GM18861 (cell line): ENCODE results near the gene KCNJ14.

Experiments
- ATAC-seq: cut with Tn5 transposase; IDR thresholded peaks from one replicate; pipeline ENCODE4 v1.9.1; 2021; ENCODE audit not compliant: unreplicated experiment

Gene KCNJ14

GRCh38 chr19:48445256-48445605, 10.1 kb upstream of the KCNJ14 start:
- peak; percentile 24 for ATAC-seq

GRCh38 chr19:48445606-48446481, 9.5 kb upstream of the KCNJ14 start, which contains the start of gene GRWD1:
GRWD1 (plus strand) TSS chr19:48445983; CDS start chr19:48446006, 23 bp downstream.
- ATAC-seq: peak; percentile 84

DNA sequence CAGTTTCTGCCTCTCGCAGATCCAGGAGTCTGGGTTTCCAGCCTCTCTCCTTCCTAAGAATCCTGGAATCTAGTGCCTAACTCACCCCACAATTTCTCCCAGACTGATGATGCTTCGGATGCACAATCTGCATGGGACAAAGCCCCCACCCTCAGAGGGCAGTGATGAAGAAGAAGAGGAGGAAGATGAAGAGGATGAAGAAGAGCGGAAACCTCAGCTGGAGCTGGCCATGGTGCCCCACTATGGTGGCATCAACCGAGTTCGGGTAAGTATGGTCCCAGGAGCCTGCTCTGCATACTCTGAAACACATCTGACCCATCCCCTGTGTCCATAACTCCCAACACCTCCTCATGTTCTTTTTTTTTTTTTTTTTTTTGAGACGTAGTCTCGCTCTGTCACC, 8.8 kb upstream of the KCNJ14 start:
- no peak for ATAC-seq

DNA sequence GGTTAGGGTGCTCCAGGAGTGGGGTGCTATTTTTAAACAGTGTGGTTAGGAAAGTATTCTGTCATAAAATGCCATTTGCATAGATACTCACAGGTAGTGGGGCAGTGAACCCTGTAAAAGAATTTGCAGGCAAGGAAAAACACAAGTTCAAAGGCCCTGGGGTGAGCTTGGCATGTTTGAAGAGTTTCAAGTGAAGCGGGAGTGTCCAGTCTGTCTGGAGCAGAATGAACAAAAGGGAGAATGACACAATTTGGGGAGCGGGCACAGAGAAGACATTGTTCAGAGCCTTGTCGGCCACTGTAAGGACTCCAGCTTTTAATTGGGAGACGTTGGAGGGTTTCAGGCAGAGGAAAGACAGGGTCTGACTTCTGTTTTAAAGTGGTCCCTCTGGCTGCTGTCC, 6.8 kb upstream of the KCNJ14 start:
- no peak for ATAC-seq

DNA sequence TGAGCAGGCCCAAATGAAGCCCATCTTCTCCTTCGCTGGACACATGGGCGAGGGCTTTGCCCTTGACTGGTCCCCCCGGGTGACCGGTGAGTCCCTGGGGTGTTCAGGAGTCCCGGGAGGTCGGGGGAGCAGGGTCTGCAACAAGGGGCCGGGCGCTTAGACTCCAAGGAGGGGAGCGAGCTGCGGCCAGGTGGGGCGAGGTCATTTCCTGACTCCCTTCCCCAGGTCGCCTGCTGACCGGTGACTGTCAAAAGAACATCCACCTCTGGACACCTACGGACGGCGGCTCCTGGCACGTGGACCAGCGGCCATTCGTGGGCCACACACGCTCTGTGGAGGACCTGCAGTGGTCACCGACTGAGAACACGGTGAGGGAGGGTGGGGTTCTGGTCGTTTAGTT, 4.9 kb upstream of the KCNJ14 start:
- ATAC-seq: no peak

GRCh38 chr19:48450863-48451262, 4.5 kb upstream of the KCNJ14 start:
- ATAC-seq: no peak

DNA sequence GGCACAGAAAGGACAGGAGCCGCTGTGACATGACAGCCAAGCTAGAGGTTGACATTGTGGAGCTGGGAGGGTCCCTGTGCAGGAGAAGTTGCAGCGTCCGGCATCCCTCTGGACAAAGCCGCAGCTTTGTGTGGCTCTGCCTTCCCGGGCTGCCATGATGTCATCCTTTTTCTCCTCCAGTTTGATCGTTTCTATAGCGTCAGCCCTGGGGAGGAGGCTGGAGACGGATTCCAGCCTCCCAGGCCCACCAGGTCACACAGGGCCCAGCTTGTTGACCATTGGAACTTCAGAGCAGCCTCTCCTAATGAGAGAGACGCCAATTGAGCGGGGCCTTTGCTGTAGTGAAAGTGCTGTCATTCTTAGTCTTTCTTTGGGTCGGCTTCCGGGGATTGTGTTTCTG, 3.8 kb upstream of the KCNJ14 start:
- no peak for ATAC-seq

DNA sequence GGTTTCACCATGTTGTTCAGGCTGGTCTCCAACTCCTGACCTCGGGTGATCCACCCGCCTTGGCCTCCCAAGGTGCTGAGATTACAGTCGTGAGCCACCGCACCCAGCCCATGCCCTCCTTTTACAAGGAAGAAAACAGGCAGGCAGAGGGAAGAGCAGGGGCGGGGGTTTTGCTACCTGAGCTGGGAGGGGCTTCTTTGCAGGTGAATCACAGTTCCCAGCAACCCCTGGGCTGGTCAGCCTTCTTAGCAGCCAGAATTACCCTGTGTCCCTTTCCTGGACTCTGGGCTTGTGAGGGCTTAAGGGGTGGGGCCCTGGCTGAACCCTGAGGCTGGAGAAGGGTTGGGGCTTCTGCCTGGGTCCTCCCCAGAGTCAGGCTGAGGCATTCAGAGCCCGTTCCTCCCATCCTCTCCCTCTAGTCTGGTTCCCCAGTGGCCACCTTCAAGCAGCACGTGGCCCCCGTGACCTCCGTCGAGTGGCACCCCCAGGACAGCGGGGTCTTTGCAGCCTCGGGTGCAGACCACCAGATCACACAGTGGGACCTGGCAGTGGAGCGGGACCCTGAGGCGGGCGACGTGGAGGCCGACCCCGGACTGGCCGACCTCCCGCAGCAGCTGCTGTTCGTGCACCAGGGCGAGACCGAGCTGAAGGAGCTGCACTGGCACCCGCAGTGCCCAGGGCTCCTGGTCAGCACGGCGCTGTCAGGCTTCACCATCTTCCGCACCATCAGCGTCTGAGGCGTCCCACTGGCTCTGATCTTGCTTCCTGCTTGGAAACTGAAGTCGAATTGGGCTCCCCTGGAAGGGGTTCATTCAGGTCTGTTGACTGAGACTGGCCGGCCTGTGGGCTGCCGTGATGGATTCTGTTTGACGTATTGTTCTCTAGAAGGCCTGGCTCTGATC, 2.8 kb upstream of the KCNJ14 start:
- ATAC-seq: no peak

DNA sequence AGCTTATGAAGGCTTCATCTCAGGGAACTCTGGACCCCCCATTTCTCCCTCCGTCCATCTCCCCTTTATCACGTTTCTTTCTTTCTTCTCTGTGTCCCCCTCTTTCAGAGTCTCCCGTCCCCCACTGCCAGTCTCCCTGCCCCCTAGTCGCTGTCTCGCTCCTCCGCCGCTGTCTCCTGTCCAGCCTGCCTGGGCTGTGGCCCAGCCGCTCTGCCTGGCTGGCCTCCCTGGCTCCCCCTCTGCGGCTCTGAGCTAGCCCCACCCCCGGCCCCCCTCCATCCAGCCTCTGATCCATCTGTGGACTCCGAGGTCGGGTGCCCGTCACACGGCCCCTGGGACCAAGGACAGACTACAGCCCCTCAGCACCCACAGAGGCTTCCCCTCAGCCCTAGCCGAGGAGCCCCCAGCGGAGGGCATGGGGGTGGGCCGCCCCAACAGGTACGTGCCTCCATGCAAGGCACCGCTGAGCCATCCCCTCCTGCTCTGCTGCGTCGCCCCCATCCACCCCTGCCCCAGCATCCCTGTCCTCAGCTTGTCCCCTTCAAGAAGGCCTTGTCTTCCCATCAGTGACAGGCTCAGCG, 1.1 kb upstream of the KCNJ14 start:
- ATAC-seq: no peak

- ATAC-seq: no peak
These were observed 661 bp downstream of the KCNJ14 start for GRCh38 chr19:48455908-48456562.

GRCh38 chr19:48456864-48457263, 1.5 kb downstream of the KCNJ14 start:
- no peak for ATAC-seq

DNA sequence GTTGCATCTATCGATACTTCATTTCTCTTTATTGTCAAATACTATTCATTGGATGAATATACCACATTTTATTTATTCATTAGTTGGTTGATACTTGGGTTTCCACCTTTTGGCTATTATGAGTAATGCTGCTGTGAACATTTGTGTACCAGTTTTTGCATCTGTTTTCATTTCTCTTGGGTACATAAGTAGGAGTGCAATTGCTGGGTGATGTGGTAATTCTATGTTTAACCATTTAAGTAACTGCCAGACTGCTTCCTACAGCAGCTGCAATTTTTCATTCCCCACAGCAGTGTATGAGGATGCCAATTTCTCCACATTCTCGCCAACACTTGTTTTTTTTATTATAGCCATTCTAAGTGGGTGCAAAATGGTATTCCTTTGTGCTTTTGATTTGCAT, 2.6 kb downstream of the KCNJ14 start:
- no peak for ATAC-seq

- ATAC-seq: no peak
These were observed 6.2 kb downstream of the KCNJ14 start for GRCh38 chr19:48461651-48461981.

DNA sequence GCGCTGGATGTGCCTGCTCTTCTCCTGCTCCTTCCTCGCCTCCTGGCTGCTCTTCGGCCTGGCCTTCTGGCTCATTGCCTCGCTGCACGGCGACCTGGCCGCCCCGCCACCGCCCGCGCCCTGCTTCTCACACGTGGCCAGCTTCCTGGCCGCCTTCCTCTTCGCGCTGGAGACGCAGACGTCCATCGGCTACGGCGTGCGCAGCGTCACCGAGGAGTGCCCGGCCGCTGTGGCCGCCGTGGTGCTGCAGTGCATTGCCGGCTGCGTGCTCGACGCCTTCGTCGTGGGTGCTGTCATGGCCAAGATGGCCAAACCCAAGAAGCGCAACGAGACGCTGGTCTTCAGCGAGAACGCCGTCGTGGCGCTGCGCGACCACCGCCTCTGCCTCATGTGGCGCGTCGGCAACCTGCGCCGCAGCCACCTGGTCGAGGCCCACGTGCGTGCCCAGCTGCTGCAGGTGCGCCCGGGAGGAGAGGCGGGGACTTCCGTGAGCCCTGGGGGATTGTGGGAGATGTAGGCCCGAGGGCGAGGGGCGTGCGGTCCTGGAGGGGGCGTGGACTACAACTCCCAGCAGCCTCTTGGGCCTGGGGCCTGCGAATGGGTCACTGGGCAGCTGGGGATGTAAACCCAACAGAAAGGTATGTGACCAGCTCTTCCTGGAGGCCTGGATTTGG, 6.7 kb downstream of the KCNJ14 start:
- ATAC-seq: no peak

GRCh38 chr19:48465215-48465614, 9.8 kb downstream of the KCNJ14 start:
- no peak for ATAC-seq

- ATAC-seq: no peak
These were observed 11.4 kb downstream of the KCNJ14 start for GRCh38 chr19:48466561-48467325.

DNA sequence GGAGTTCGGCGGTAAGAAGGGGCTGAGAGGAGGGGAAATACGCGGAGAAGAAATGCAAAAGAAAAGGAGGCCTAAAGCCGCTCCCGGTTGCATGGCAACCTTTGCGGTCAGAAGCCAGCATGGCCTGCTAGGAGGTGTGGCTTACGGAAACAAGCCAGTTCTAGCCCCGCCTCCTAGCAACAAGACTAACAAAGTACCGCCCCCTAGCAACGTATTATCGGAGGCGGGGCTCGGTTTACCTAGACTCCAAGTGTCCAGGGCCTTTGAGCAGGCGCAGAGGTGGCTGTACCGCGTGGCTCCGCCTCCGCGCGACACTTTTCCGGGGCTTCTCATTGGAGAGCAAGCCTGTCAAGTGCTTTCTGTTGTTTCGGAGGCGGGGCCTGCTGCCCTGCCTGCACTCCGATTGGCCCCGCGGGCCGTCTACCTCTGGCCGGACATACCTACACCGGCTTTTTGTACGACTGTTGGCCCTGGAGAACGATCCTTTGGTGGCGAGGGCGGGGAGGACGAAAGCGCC, 13.5 kb downstream of the KCNJ14 start:
- peak; percentile 89 for ATAC-seq

DNA sequence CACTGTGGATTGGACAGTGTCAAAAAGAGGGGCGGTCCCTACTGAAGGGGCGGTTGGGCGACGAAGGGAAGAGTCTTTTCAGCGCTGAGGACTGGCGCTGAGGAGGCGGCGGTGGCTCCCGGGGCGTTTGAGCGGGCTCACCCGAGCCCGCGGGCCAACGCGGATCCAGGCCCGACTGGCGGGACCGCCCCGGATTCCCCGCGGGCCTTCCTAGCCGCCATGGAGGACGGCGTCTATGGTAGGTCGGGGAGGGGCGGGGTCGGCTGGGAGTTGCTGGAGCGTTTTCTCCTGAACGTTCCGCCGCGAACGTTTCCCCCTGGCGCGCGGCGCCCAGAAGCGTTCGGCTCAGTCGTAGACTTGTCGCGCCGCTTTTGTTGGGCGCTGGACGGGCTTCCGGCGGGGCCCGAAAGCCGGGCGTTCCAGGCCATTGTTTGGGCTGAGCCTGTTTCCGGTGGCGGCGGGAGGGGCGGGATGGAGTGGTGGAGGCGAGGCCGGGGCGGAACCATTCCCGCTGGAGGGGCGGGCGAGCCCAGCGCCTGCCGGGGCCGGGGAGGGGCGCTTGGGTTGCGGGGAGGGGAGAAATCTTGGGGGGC, 14.0 kb downstream of the KCNJ14 start, which contains the start of gene CYTH2:
Gene CYTH2, plus strand, starts transcription at position 81 of the 593 bp plus-strand sequence. Its CDS starts 139 bp downstream, at position 220.
- ATAC-seq: no peak
